Activated T-helper 2 cell treated with anti-CD3 and anti-CD28 coated beads, Interferon-gamma antibody, Interleukin-2, Interleukin-4, amounts not matched to agents 10 μg/mL and 5 μg/mL and 100 μg/mL, durations not matched to agents 14 hours and 24 hours and 36 hours (primary cell): ENCODE data around the gene EVI5. TPM values are rescaled to one million over a fixed set of nuclear protein-coding genes. Genes with fewer than 3 reads are reported as not detected.

Source experiments
- DNase-seq: peaks from one replicate; pipeline ENCODE4 v3.0.0; 2021; ENCODE audit warnings: low spot score
- H3K27ac Mint-ChIP-seq: one replicate; pipeline ENCODE4 v1.8.0; 2021; ENCODE audit warnings: mixed read lengths
- H3K27me3 Mint-ChIP-seq: one replicate; pipeline ENCODE4 v1.8.0; 2021; ENCODE audit warnings: low read depth, mixed read lengths
- H3K36me3 Mint-ChIP-seq: one replicate; pipeline ENCODE4 v1.8.0; 2021; ENCODE audit warnings: low read depth, mixed read lengths
- H3K4me1 Mint-ChIP-seq: one replicate; pipeline ENCODE4 v1.8.0; 2021; ENCODE audit warnings: low read depth, mixed read lengths
- H3K4me3 Mint-ChIP-seq: one replicate; pipeline ENCODE4 v1.8.0; 2021; ENCODE audit warnings: low read depth, mild to moderate bottlenecking, moderate library complexity, mixed read lengths
- H3K9me3 Mint-ChIP-seq: one replicate; pipeline ENCODE4 v1.8.0; 2021; ENCODE audit warnings: mixed read lengths
- intact Hi-C: fragments of 100-400 bp; cut with micrococcal nuclease; formaldehyde crosslinking; loops from one replicate; pipeline ENCODE4 v1.15.1; 2023
- total RNA-seq: library from RNA; stranded (reverse); gene quantifications from 2 replicates; pipeline ENCODE4 v1.2.3, GENCODE V29; 2022

Gene EVI5
- 60.8 and 63.4 TPM in 2 replicates for total RNA-seq

- peaks cover 3% of the 10 kb centered on the region for H3K36me3 Mint-ChIP-seq
- H3K9me3 Mint-ChIP-seq = no peaks in the 10 kb centered on the region
- intact Hi-C loops = loop anchor here (2.0 kb wide), 1 partner anchor 46 kb away; no protein-coding TSS in a partner anchor
- H3K4me1 Mint-ChIP-seq = peaks cover 14% of the 10 kb centered on the region
- peaks cover 72% of the 10 kb centered on the region for H3K27me3 Mint-ChIP-seq
- peak within 1 kb of the TSS; percentile 66 for H3K4me3 Mint-ChIP-seq
- H3K27ac Mint-ChIP-seq = no peak within 1 kb of the TSS
- peak; percentile 46 for DNase-seq
Measured at GRCh38 chr1:92784639-92785500, at the start of gene EVI5. Gene EVI5, minus strand, starts transcription at chr1:92785108. Its CDS starts 48,562 bp downstream, at chr1:92736546.

GRCh38 chr1:92834617-92835016, 49.7 kb upstream of the EVI5 start:
- H3K27me3 Mint-ChIP-seq = no peaks in the 10 kb centered on the region

DNA sequence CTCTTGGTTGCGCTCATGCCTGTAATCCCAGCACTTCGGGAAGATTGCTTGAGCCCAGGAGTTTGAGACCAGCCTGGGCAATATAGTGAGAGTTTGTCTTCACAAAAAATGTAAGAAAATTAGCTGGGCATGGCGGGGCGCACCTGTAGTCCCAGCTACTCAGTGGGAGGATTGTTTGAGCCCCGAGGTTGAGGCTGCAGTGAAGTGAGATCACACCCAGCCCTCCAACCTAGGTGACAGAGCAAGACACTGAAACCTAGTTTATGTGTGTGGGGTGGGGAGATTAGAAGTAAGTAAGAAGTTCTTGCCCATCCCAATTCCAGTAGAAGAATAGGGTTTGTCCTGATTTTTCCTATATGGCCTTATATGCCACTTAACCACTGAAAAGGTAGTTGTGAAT, 48.9 kb upstream of the EVI5 start:
- intact Hi-C loops = loop anchor here (1.0 to 10.0 kb wide), 4 partner anchors 25 to 513 kb away; partner anchors contain the start of genes CCDC18, DR1 and TMED5
- H3K27ac Mint-ChIP-seq = peak overlapping the region; percentile 46
- H3K36me3 Mint-ChIP-seq = peaks cover 71% of the 10 kb centered on the region
- H3K4me3 Mint-ChIP-seq = peak overlapping the region; percentile 95
- no peaks in the 10 kb centered on the region for H3K9me3 Mint-ChIP-seq
- no peaks in the 10 kb centered on the region for H3K27me3 Mint-ChIP-seq
- peaks cover 58% of the 10 kb centered on the region for H3K4me1 Mint-ChIP-seq
- DNase-seq = no peak

More at GRCh38 chr1:92834617-92835016, 49.7 kb upstream of the EVI5 start:
- Mint-ChIP-seq H3K27ac (peak overlapping the region; percentile 46), H3K4me3 (peak overlapping the region; percentile 95), H3K36me3 (peaks cover 79% of the 10 kb centered on the region), H3K4me1 (peaks cover 65% of the 10 kb centered on the region), H3K9me3 (no peaks in the 10 kb centered on the region)
- intact Hi-C loops = loop anchor here (1.0 to 10.0 kb wide), 3 partner anchors 45 to 513 kb away; partner anchors contain the start of genes CCDC18, DR1 and TMED5
- DNase-seq = no peak

- Mint-ChIP-seq H3K9me3 (no peaks in the 10 kb centered on the region), H3K27me3 (no peaks in the 10 kb centered on the region), H3K36me3 (peaks cover 59% of the 10 kb centered on the region), H3K4me1 (peaks cover 48% of the 10 kb centered on the region), H3K4me3 (peak overlapping the region; percentile 95), H3K27ac (peak overlapping the region; percentile 99)
- no peak for DNase-seq
- intact Hi-C loops = loop anchor here (2.0 to 10.0 kb wide), 3 partner anchors 26 to 515 kb away; partner anchors contain the start of genes CCDC18, DR1 and TMED5
Measured at GRCh38 chr1:92832537-92833114, 47.7 kb upstream of the EVI5 start.

GRCh38 chr1:92831762-92832536, 47.0 kb upstream of the EVI5 start, which contains the start of gene RPL5:
Gene RPL5, plus strand, starts transcription at chr1:92832040. Its CDS starts 75 bp downstream, at chr1:92832115.
- intact Hi-C loops = loop anchor here (2.0 to 10.0 kb wide), 4 partner anchors 27 to 515 kb away; partner anchors contain the start of genes CCDC18, DR1, EVI5 and TMED5
- Mint-ChIP-seq H3K36me3 (peaks cover 52% of the 10 kb centered on the region), H3K4me1 (peaks cover 42% of the 10 kb centered on the region), H3K4me3 (peak within 1 kb of the TSS; percentile 95), H3K9me3 (no peaks in the 10 kb centered on the region), H3K27ac (peak within 1 kb of the TSS; percentile 99), H3K27me3 (no peaks in the 10 kb centered on the region)
- DNase-seq = peak; percentile 99

GRCh38 chr1:92831368-92831761, 46.5 kb upstream of the EVI5 start:
- no peak for DNase-seq
- intact Hi-C loops = loop anchor here (2.0 to 10.0 kb wide), 3 partner anchors 47 to 516 kb away; partner anchors contain the start of genes CCDC18, DR1, EVI5 and TMED5
- Mint-ChIP-seq H3K4me3 (peak overlapping the region; percentile 95), H3K36me3 (peaks cover 46% of the 10 kb centered on the region), H3K9me3 (no peaks in the 10 kb centered on the region), H3K4me1 (peaks cover 36% of the 10 kb centered on the region), H3K27me3 (no peaks in the 10 kb centered on the region), H3K27ac (peak overlapping the region; percentile 99)

GRCh38 chr1:92826792-92827191, 41.9 kb upstream of the EVI5 start:
- Mint-ChIP-seq H3K36me3 (peaks cover under 1% of the 10 kb centered on the region), H3K4me1 (peaks cover 4% of the 10 kb centered on the region), H3K27ac (no peak overlapping the region)

GRCh38 chr1:92822879-92823278, 38.0 kb upstream of the EVI5 start:
- Mint-ChIP-seq H3K4me3 (no peak overlapping the region), H3K36me3 (no peaks in the 10 kb centered on the region), H3K27ac (no peak overlapping the region), H3K27me3 (peaks cover 19% of the 10 kb centered on the region), H3K4me1 (no peaks in the 10 kb centered on the region), H3K9me3 (no peaks in the 10 kb centered on the region)
- intact Hi-C loops = no loop called here
- no peak for DNase-seq

More at GRCh38 chr1:92826792-92827191, 41.9 kb upstream of the EVI5 start:
- Mint-ChIP-seq H3K27me3 (peaks cover 4% of the 10 kb centered on the region), H3K9me3 (no peaks in the 10 kb centered on the region), H3K4me3 (no peak overlapping the region)
- no peak for DNase-seq
- intact Hi-C loops = no loop called here

DNA sequence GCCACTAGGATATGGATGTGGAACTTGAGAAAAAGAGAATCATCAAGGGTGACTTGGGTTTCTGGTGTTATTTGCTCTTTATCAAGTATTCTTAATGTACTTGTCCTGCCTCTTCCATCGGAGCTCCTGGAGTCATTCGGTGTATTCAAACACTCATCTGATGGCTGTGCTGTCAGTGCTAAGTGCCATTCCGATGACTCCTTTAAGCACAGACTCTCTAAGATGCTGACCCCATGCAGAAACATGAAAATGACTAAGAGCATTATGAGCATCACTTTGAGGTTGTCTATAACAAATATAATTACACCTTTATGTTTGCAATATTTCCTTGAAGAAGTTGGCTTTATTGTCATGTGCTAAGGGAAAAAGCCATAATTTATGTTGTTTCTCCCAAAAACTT, 35.6 kb upstream of the EVI5 start:
- no peak for DNase-seq
- no peak overlapping the region for H3K4me3 Mint-ChIP-seq
- no peaks in the 10 kb centered on the region for H3K9me3 Mint-ChIP-seq
- intact Hi-C loops = no loop called here
- no peaks in the 10 kb centered on the region for H3K4me1 Mint-ChIP-seq
- no peak overlapping the region for H3K27ac Mint-ChIP-seq
- no peaks in the 10 kb centered on the region for H3K36me3 Mint-ChIP-seq
- H3K27me3 Mint-ChIP-seq = peaks cover 31% of the 10 kb centered on the region

DNA sequence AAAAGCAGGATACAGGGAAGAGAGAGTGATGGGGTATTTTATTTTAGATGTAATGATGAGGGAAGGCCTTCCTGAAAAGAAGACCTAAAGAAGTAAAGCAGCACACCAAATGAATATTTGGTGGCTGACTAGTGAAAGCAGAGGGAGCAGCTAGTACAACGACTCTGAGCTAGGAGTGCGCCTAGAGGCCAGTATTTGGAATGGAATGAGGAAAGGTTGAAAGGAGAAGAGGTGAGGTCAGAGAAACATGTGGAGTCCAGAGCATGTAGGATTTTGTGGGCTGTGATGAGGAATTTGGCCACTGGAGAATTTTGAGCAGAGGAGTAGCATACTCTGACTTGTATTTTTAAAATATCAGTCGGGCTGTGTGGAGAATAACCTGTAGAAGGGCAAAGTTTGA, 35.1 kb upstream of the EVI5 start:
- peaks cover 32% of the 10 kb centered on the region for H3K27me3 Mint-ChIP-seq
- intact Hi-C loops = no loop called here
- no peak for DNase-seq
- no peaks in the 10 kb centered on the region for H3K4me1 Mint-ChIP-seq
- H3K36me3 Mint-ChIP-seq = no peaks in the 10 kb centered on the region
- H3K27ac Mint-ChIP-seq = no peak overlapping the region
- H3K9me3 Mint-ChIP-seq = no peaks in the 10 kb centered on the region
- no peak overlapping the region for H3K4me3 Mint-ChIP-seq

- Mint-ChIP-seq H3K36me3 (no peaks in the 10 kb centered on the region), H3K9me3 (no peaks in the 10 kb centered on the region), H3K4me3 (no peak overlapping the region), H3K27ac (no peak overlapping the region), H3K4me1 (no peaks in the 10 kb centered on the region), H3K27me3 (peaks cover 40% of the 10 kb centered on the region)
- no peak for DNase-seq
- intact Hi-C loops = loop anchor here (1.0 kb wide), 1 partner anchor 69 kb away; no protein-coding TSS in a partner anchor
Measured at GRCh38 chr1:92817986-92818764, 33.3 kb upstream of the EVI5 start.
